Cardiac septum (tissue), 1 donor: ENCODE measurements around the gene STAG1. TPM values are rescaled to one million over a fixed set of nuclear protein-coding genes. Genes with fewer than 3 reads are reported as not detected.
A peak's percentile ranks its signal among the peaks of the same experiment; 100 is the strongest.
"Not testable (repeated sequence)": the region's sequence is repeated elsewhere in the genome, so short reads cannot be mapped to it uniquely, and the experiment has no call there.

Source experiments
- DNase-seq: peaks from one replicate; pipeline ENCODE4 v3.0.0-alpha.2; 2020; ENCODE audit warnings: low spot score
- intact Hi-C: fragments of 100-400 bp; cut with DNase I; formaldehyde crosslinking; loops from one replicate; pipeline ENCODE4 v1.14.0; 2022
- long read RNA-seq: library from polyadenylated mRNA; unstranded; transcript quantifications from one replicate; pipeline ENCODE4 v2.0.0, GENCODE V29; 2021
- total RNA-seq: library from RNA; stranded (reverse); fragmentation: NEBNext Ultra II Directional; extraction: Animal tissue kit (Norgen Biotek cat#: 25700); gene quantifications from one replicate; pipeline ENCODE4 v1.2.1, GENCODE V29; 2021
- donor health status: DM: no; HTN: no; CAD: no.

The STAG1 gene
- total RNA-seq, result 24.0 TPM
- long read RNA-seq, full-length matches to known transcripts, result 8 of 24 reads
- long read RNA-seq, partial matches to known transcripts, result 5 of 24 reads
- long read RNA-seq, other reads (novel, unspliced or antisense), result 11 of 24 reads

GRCh38 chr3:136752172-136752421, at the start of gene STAG1:
TSS of gene STAG1 (minus strand) at chr3:136752378. CDS start at chr3:136630898, 121,480 bp downstream.
- no peak for DNase-seq
- intact Hi-C loops, result loop anchor here (1.0 to 5.0 kb wide), 9 partner anchors 65 to 675 kb away; partner anchors contain the start of genes MSL2, NCK1, PCCB and SLC35G2

- intact Hi-C loops, DNase-seq: not testable (repeated sequence)
Measured at GRCh38 chr3:136801146-136801545, 49.0 kb upstream of the STAG1 start.

GRCh38 chr3:136792556-136793330, 40.6 kb upstream of the STAG1 start:
- DNase-seq, result no peak
- intact Hi-C loops, result no loop called here

- no peak for DNase-seq
- intact Hi-C loops, result no loop called here
Measured at GRCh38 chr3:136790786-136791185, 38.6 kb upstream of the STAG1 start.

- intact Hi-C loops, result no loop called here
- no peak for DNase-seq
Measured at GRCh38 chr3:136789976-136790375, 37.8 kb upstream of the STAG1 start.

GRCh38 chr3:136788154-136788553, 36.0 kb upstream of the STAG1 start:
- no peak for DNase-seq
- intact Hi-C loops, result no loop called here

GRCh38 chr3:136787349-136787748, 35.2 kb upstream of the STAG1 start:
- DNase-seq, result no peak
- intact Hi-C loops, result no loop called here

GRCh38 chr3:136783708-136784191, 31.6 kb upstream of the STAG1 start:
- no peak for DNase-seq
- intact Hi-C loops, result no loop called here

- intact Hi-C loops, result no loop called here
- DNase-seq, result no peak
Measured at GRCh38 chr3:136780741-136781140, 28.6 kb upstream of the STAG1 start.

GRCh38 chr3:136778865-136779264, 26.7 kb upstream of the STAG1 start:
- intact Hi-C loops, result no loop called here

GRCh38 chr3:136772709-136773108, 20.5 kb upstream of the STAG1 start:
- DNase-seq, result no peak
- intact Hi-C loops, result no loop called here

More at GRCh38 chr3:136778865-136779264, 26.7 kb upstream of the STAG1 start:
- no peak for DNase-seq

- peak; percentile 83 for DNase-seq
- intact Hi-C loops, result not testable (repeated sequence)
Measured at GRCh38 chr3:136758160-136759102, 6.3 kb upstream of the STAG1 start.

GRCh38 chr3:136755192-136755591, 3.0 kb upstream of the STAG1 start:
- no peak for DNase-seq
- intact Hi-C loops, result no loop called here

GRCh38 chr3:136753326-136753939, 1.3 kb upstream of the STAG1 start:
- intact Hi-C loops, result loop anchor here (2.0 to 5.0 kb wide), 5 partner anchors 64 to 677 kb away; partner anchors contain the start of genes PCCB and SLC35G2
- DNase-seq, result no peak

GRCh38 chr3:136752422-136753325, 496 bp upstream of the STAG1 start:
- peak; percentile 99 for DNase-seq
- intact Hi-C loops, result loop anchor here (1.0 to 5.0 kb wide), 9 partner anchors 65 to 676 kb away; partner anchors contain the start of genes MSL2, NCK1, PCCB and SLC35G2

GRCh38 chr3:136751316-136752171, 634 bp downstream of the STAG1 start:
- intact Hi-C loops, result loop anchor here (1.0 to 5.0 kb wide), 9 partner anchors 66 to 675 kb away; partner anchors contain the start of genes MSL2, NCK1, PCCB and SLC35G2
- DNase-seq, result peak; percentile 89

- intact Hi-C loops, result loop anchor here (5.0 kb wide), 4 partner anchors 66 to 499 kb away; partner anchors contain the start of genes PCCB and SLC35G2
Measured at GRCh38 chr3:136750897-136751315, 1.3 kb downstream of the STAG1 start.

More at GRCh38 chr3:136750897-136751315, 1.3 kb downstream of the STAG1 start:
- no peak for DNase-seq
